ENCODE measurements around the gene UGT1A8.

The UGT1A8 gene

DNA sequence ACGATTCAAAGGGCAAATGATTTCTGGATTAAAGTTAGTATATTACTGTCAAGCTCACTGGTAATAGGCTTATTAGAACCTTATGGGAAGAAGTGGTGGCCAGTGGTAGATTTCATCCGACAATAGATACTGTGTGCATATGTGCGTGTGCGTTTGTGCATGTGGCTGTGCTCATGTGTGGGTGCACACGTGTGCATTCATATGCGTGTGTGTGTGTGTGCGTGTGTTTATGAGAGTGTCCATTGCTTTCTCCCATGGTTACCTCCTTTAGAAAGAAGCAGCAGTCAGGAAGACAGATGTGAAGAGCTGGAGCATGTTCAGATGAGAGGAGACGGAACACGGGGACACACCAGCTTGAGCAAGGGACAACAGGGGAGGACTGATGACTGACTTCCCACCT, 151.8 kb downstream of the UGT1A8 start:
- H2AFZ ChIP-seq (ENCODE audit: low read depth, low read length) = no peak overlapping the region
- H3K79me2 ChIP-seq (ENCODE audit: low read length) = no peaks in the 10 kb centered on the region
- TF ChIP-seq, protein P1, sequence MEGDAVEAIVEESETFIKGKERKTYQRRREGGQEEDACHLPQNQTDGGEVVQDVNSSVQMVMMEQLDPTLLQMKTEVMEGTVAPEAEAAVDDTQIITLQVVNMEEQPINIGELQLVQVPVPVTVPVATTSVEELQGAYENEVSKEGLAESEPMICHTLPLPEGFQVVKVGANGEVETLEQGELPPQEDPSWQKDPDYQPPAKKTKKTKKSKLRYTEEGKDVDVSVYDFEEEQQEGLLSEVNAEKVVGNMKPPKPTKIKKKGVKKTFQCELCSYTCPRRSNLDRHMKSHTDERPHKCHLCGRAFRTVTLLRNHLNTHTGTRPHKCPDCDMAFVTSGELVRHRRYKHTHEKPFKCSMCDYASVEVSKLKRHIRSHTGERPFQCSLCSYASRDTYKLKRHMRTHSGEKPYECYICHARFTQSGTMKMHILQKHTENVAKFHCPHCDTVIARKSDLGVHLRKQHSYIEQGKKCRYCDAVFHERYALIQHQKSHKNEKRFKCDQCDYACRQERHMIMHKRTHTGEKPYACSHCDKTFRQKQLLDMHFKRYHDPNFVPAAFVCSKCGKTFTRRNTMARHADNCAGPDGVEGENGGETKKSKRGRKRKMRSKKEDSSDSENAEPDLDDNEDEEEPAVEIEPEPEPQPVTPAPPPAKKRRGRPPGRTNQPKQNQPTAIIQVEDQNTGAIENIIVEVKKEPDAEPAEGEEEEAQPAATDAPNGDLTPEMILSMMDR (IDR thresholded peaks at IDR 0.05; ENCODE audit: low read depth, low read length) = no peak
- no peak for TF ChIP-seq EZH2phosphoT487 (IDR thresholded peaks at IDR 0.05; ENCODE audit: low read depth)
- H3K4me1 ChIP-seq (ENCODE audit: low read length) = no peaks in the 10 kb centered on the region
- no peaks in the 10 kb centered on the region for H3K36me3 ChIP-seq (replicated peaks; ENCODE audit: low read depth, low read length)
- no peak overlapping the region for H3K9ac ChIP-seq (ENCODE audit: low read length)
- 0 out of 2 replicates have a peak, but pooled peaks cover 3% of the 10 kb centered on the region for H3K27me3 ChIP-seq (ENCODE audit: low read depth, low read length)
- no peaks in the 10 kb centered on the region for H3K9me3 ChIP-seq (ENCODE audit: insufficient read depth, low read length)
- H3K4me3 ChIP-seq (ENCODE audit: low read length) = no peak overlapping the region
- H3K4me2 ChIP-seq (ENCODE audit: low read length) = no peak overlapping the region
- H4K20me1 ChIP-seq (ENCODE audit: insufficient read depth, low read length) = no peaks in the 10 kb centered on the region
- no peak overlapping the region for H3K27ac ChIP-seq (ENCODE audit: low read length)

DNA sequence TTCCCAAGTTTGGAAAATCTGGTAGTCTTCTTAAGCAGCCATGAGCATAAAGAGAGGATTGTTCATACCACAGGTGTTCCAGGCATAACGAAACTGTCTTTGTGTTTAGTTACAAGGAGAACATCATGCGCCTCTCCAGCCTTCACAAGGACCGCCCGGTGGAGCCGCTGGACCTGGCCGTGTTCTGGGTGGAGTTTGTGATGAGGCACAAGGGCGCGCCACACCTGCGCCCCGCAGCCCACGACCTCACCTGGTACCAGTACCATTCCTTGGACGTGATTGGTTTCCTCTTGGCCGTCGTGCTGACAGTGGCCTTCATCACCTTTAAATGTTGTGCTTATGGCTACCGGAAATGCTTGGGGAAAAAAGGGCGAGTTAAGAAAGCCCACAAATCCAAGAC, 154.7 kb downstream of the UGT1A8 start:
- Histone ChIP-seq H4K20me1 (ENCODE audit: insufficient read depth, low read length) (no peaks in the 10 kb centered on the region), H3K27ac (ENCODE audit: low read length) (no peak overlapping the region), H3K4me1 (ENCODE audit: low read length) (no peaks in the 10 kb centered on the region), H3K9me3 (ENCODE audit: insufficient read depth, low read length) (no peaks in the 10 kb centered on the region), H3K9ac (ENCODE audit: low read length) (no peak overlapping the region), H3K4me2 (ENCODE audit: low read length) (no peak overlapping the region), H3K27me3 (ENCODE audit: low read depth, low read length) (no peaks in the 10 kb centered on the region), H3K79me2 (ENCODE audit: low read length) (no peaks in the 10 kb centered on the region), H2AFZ (ENCODE audit: low read depth, low read length) (no peak overlapping the region), H3K36me3 (replicated peaks; ENCODE audit: low read depth, low read length) (no peaks in the 10 kb centered on the region), H3K4me3 (ENCODE audit: low read length) (no peak overlapping the region)
- TF ChIP-seq, protein P1 (IDR thresholded peaks at IDR 0.05; ENCODE audit: low read depth, low read length) = no peak

DNA sequence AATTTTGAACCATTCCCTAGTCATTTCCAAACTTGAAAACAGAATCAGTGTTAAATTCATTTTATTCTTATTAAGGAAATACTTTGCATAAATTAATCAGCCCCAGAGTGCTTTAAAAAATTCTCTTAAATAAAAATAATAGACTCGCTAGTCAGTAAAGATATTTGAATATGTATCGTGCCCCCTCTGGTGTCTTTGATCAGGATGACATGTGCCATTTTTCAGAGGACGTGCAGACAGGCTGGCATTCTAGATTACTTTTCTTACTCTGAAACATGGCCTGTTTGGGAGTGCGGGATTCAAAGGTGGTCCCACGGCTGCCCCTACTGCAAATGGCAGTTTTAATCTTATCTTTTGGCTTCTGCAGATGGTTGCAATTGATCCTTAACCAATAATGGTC, 155.2 kb downstream of the UGT1A8 start:
- no peaks in the 10 kb centered on the region for H3K27me3 ChIP-seq (ENCODE audit: low read depth, low read length)
- no peaks in the 10 kb centered on the region for H4K20me1 ChIP-seq (ENCODE audit: insufficient read depth, low read length)
- H3K4me2 ChIP-seq (ENCODE audit: low read length) = no peak overlapping the region
- no peak overlapping the region for H3K27ac ChIP-seq (ENCODE audit: low read length)
- H3K9ac ChIP-seq (ENCODE audit: low read length) = no peak overlapping the region
- no peak overlapping the region for H2AFZ ChIP-seq (ENCODE audit: low read depth, low read length)
- no peaks in the 10 kb centered on the region for H3K4me1 ChIP-seq (ENCODE audit: low read length)
- H3K9me3 ChIP-seq (ENCODE audit: insufficient read depth, low read length) = no peaks in the 10 kb centered on the region
- no peak overlapping the region for H3K4me3 ChIP-seq (ENCODE audit: low read length)
- no peaks in the 10 kb centered on the region for H3K36me3 ChIP-seq (replicated peaks; ENCODE audit: low read depth, low read length)
- TF ChIP-seq EZH2phosphoT487 (IDR thresholded peaks at IDR 0.05; ENCODE audit: low read depth) = no peak
- TF ChIP-seq, protein P1 (IDR thresholded peaks at IDR 0.05; ENCODE audit: low read depth, low read length) = no peak
- H3K79me2 ChIP-seq (ENCODE audit: low read length) = no peaks in the 10 kb centered on the region

DNA sequence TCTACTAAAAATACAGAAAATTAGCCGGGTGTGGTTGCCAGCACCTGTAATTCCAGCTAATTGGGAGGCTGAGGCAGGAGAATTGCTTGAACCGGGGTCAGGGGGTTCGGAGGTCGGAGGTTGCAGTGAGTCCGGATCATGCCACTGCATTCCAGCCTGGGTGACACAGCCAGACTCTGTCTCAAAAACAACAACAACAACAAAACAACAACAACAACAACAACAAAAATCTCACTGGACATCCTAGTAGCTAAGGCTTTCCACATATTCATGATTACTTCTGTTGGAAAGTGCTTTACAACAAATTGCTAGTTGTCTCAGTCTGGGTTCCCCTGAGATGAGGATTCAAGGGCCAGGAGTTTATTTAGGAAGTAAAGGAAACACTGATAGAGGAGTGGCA, 156.4 kb downstream of the UGT1A8 start:
- H3K36me3 ChIP-seq (replicated peaks; ENCODE audit: low read depth, low read length) = no peaks in the 10 kb centered on the region
- no peaks in the 10 kb centered on the region for H3K4me1 ChIP-seq (ENCODE audit: low read length)
- no peak overlapping the region for H3K4me2 ChIP-seq (ENCODE audit: low read length)
- H3K27me3 ChIP-seq (ENCODE audit: low read depth, low read length) = no peaks in the 10 kb centered on the region
- H3K9ac ChIP-seq (ENCODE audit: low read length) = no peak overlapping the region
- no peaks in the 10 kb centered on the region for H3K9me3 ChIP-seq (ENCODE audit: insufficient read depth, low read length)
- H3K79me2 ChIP-seq (ENCODE audit: low read length) = no peaks in the 10 kb centered on the region
- no peak overlapping the region for H3K4me3 ChIP-seq (ENCODE audit: low read length)
- no peak overlapping the region for H3K27ac ChIP-seq (ENCODE audit: low read length)
- no peaks in the 10 kb centered on the region for H4K20me1 ChIP-seq (ENCODE audit: insufficient read depth, low read length)
- TF ChIP-seq, protein P1 (IDR thresholded peaks at IDR 0.05; ENCODE audit: low read depth, low read length) = no peak
- TF ChIP-seq EZH2phosphoT487 (IDR thresholded peaks at IDR 0.05; ENCODE audit: low read depth) = no peak
- no peak overlapping the region for H2AFZ ChIP-seq (ENCODE audit: low read depth, low read length)

Measured in OCI-LY3 (cell line).